TTC549 (cell line): ENCODE measurements around the gene CACNA1H.
"Not testable (repeated sequence)": the region's sequence is repeated elsewhere in the genome, so short reads cannot be mapped to it uniquely, and the experiment has no call there.

Experiments
- FAIRE-seq: peaks from 2 replicates; lab custom pipeline; 2012; peaks lifted over from hg19 to GRCh38; lab: Jason Lieb, UNC

The CACNA1H gene

DNA sequence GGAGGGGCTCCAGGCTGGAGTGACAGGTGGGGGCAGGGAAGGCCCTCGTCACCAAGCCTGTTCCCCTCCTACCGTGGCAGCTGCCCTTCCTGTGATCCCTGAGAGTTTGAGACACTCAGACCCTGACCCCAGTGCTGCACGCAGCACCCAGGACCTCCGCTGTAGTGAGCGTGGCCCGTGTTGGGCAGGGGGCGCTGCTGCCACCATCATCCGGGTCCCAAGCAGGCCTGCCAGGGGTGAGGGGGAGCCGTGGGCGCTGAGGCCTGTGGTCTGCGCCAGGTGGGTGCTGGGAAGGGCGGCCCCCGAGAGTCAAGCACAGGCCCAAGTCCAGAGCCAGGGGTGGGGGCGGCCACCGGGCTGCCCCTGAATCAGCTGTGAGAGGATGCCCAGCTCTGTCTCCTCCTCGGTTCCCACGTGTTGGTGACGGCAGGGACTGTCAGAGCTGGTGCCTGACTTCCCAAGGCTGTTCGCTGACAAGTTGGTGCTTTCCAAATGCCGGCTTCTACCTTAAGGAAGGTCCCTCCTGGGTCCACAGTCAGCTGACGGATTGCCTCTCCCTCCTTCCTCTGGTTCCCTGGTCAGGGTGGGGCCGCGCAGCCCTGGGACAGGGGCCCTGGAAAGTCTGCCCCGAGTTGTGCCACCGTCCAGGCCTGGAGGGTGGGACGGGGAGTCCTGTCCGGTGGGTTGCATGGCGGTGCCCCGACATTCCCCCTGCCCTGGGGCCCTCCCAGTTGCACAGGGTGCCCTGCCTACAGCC is 41.1 kb downstream of the CACNA1H start:
- no peak for FAIRE-seq

DNA sequence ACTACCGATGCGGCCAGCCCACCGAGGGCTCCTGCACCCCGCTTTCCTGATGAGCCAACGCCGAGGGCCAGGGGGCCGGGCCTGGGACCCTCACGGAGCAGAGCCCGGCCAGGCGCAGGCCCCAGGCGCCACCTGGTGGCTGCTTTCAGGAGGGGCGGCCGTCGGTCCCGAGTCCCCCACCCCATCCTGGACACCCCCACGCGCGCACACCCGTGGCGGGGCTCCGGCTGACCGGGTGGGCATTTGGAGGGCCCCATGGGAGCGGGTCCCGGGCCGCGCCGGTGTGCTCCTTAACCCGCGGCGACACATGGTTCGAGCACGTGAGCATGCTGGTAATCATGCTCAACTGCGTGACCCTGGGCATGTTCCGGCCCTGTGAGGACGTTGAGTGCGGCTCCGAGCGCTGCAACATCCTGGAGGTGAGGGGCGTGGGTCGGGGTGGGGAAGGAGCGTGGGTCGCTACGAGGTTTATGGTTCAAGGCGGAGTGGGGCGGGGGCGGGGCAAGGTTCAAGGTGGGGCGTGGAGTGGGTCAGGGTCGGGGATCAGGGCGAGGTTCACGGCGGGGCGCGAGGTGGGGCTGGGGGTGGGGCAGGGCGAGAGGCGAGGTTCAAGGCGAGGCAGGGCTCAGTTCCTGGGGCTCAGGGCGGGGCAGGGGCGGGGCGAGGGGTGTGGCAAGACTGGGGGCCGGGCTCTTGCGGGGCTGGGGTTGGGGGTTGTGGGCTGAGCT is 41.9 kb downstream of the CACNA1H start:
- FAIRE-seq, result no peak

DNA sequence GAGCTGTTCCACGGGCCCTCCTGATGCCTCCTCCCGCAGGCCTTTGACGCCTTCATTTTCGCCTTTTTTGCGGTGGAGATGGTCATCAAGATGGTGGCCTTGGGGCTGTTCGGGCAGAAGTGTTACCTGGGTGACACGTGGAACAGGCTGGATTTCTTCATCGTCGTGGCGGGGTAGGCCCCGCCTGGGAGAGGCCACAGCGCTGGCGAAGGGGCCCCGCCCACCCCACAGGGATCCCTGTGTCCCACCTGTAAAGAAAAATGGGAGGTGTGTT is 42.4 kb downstream of the CACNA1H start:
- no peak for FAIRE-seq

DNA sequence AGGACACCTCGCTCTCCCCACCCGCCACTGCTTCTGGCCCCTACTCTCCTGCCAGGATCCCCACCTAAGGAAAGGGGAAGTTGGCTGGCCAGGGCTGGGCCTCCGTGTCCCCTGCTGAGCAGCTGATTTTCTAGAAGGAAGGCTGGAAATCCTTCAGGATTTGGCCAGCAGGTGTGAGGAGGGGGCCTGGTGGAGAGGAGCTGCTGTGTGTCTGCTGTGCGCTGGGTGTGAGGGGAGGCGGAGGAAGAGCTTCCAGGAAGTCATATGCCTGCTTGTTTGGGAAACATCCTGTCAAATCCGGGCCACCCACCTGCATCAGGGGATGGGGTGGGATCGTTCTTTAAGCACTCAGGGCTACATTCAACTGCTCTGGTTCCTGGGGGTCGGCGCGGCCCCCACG is 43.6 kb downstream of the CACNA1H start:
- FAIRE-seq, result no peak

DNA sequence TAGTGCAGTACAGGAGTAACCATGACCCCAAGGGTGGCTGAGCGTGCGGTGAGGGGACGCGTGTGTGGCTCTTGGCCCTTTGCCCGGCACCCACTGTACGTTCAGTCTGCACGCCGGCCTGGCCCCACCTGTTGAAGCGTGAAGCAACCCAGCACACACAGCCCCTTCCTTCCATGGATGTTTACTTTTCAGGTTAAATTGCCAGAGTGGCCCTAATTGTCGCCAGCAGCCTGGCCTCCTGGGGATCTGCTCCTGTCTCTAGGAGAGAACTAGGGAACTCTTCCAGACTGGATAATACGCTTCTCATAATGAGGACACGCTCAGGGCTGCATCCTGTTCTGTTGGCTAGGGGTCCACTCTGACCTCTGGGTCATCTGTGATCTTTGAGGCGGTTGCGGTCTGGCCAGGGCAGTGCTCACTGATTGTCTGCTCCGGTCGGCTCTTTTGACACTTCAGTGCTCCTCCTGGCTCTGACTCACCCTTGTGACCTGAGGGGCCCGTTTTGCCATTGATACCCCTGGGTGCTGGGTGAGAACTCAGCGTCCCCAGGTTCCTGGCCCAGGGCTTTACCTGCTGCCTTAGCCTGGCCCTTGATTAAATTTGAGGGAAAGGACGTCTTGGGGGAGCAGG is 44.4 kb downstream of the CACNA1H start:
- FAIRE-seq, result no peak

DNA sequence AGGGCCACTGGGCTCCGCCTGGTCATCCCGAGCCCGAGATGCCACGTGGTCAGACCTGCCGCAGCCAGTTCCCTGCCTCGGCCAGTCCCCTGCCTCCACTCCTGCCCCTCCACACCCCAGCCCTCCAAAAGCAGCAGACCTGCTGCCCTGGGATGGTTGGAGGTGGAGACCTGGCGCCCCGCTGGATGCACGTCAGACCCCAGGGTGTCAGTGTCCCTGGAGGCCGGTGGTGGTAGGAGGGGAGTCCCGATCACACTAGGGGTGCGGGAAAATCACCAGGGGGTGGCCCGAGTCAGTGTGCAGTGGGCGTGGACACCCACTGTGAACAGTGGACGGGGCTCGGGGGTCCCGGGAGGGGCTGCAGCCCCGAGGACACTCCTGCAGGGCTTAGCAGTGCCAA is 45.3 kb downstream of the CACNA1H start:
- no peak for FAIRE-seq

DNA sequence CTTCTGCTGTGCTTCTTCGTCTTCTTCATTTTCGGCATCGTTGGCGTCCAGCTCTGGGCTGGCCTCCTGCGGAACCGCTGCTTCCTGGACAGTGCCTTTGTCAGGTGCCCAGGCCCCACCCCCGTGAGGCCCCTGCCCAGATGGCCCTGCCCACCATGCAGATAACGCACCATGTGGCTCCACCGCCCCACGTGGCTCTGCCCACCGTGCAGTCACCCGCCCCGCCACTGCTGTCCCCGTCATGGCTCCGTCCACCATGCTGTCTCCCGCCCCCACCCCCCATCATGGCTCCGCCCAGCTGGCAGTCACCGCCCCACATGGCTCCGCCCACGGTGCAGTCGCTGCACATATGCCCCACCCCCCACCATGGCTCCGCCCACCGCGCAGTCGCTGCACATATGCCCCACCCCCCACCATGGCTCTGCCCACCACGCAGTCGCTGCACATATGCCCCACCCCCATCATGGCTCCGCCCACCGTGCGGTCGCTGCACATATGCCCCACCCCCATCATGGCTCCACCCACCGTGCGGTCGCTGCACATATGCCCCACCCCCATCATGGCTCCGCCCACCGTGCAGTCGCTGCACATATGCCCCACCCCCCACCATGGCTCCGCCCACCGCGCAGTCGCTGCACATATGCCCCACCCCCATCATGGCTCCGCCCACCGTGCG is 45.9 kb downstream of the CACNA1H start:
- not testable (repeated sequence) for FAIRE-seq

DNA sequence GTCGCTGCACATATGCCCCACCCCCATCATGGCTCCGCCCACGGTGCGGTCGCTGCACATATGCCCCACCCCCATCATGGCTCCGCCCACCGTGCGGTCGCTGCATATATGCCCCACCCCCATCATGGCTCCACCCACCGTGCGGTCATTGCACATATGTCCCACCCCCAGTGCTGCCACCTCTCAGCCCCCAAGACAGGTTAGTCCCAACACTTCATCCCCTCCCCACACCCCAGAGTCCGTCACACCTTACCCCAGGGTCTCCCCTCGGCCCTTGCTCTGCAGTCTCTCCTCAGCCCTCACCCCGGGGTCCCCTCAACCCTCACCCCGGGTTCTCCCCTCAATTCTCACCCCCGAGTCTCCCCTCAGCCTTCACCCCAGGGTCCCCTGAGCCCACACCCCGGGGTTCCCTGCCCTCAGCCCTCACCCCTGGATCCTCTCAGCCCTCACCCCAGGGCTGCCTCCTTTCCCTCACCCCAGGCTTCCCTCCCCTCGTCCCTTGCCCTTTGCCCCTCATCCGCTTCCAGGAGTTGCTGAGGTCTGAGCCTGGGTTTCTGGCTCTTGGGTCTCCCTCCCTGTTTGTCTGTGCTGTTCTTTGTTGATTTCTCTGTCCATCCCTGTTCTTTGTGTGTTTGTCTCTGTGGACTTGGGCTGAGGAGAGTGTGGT is 46.6 kb downstream of the CACNA1H start:
- FAIRE-seq, result no peak

DNA sequence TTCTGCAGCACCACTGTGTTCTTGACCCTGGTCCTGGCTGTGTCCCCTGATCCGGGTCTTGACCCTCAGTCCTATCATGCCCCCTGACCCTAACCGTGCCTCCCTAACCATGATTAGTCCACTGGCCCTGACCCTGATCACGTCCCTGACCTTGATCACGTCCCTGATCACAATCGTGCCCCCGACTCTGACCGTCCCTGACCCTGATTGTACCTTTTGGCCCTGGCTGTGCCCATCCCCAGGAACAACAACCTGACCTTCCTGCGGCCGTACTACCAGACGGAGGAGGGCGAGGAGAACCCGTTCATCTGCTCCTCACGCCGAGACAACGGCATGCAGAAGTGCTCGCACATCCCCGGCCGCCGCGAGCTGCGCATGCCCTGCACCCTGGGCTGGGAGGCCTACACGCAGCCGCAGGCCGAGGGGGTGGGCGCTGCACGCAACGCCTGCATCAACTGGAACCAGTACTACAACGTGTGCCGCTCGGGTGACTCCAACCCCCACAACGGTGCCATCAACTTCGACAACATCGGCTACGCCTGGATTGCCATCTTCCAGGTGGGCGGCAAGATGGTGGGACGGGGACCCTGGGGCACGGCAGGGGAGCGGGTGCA is 47.2 kb downstream of the CACNA1H start:
- FAIRE-seq, result no peak

DNA sequence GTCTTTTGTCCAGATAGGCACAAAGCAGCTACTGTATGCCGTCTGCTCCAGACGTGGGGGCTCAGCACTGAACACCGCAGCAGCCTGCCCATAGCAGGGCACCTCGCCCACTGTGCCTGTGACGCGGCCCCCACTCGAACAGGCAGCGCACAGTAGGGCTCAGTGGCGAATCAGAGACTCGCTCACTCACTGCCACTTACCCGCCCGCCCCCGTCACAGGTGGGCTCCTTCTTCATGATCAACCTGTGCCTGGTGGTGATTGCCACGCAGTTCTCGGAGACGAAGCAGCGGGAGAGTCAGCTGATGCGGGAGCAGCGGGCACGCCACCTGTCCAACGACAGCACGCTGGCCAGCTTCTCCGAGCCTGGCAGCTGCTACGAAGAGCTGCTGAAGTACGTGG is 48.5 kb downstream of the CACNA1H start:
- no peak for FAIRE-seq

DNA sequence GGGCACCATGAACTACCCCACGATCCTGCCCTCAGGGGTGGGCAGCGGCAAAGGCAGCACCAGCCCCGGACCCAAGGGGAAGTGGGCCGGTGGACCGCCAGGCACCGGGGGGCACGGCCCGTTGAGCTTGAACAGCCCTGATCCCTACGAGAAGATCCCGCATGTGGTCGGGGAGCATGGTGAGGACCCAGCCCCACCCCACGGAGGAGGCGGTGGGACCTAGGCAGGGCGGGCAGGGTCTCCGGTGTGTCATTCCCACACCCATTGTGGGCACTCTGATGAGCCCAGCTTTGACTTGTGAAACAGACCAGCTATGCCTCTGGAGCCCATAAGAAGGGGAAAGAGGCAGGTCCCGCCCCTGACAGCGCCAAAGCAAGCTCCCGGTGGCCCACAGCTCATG is 49.4 kb downstream of the CACNA1H start:
- no peak for FAIRE-seq

DNA sequence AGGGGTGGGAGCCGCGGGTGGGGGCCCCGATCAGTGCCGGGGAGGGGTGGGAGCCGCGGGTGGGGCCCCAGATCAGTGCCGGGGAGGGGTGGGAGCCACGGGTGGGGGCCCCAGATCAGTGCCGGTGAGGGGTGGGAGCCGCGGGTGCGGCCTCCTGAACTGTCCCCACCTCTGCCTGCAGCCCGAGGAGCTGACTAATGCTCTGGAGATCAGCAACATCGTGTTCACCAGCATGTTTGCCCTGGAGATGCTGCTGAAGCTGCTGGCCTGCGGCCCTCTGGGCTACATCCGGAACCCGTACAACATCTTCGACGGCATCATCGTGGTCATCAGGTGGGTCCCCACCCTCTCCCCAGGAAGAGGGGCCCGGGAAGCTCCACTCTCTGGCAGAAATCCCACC is 52.0 kb downstream of the CACNA1H start:
- no peak for FAIRE-seq

DNA sequence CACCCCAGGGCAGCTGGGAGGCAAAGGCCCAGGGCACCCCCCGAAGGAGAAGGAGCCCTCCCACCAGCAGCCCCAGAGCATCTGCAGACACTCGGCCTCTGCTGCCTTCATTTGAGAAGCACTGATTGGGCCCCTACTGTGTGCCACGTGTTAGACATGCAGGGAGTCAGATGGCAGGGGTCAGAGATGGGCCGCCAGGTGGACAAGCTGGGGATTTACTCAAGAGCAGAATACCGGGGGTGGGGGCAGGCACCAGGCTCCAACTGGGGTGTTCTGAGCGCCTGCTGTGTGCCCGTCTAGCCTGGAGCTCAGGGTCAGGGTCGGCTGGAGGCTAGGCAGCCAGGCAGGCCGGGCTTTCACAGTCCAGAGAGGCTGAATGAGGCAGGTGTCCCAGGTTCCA is 53.4 kb downstream of the CACNA1H start:
- FAIRE-seq, result no peak

DNA sequence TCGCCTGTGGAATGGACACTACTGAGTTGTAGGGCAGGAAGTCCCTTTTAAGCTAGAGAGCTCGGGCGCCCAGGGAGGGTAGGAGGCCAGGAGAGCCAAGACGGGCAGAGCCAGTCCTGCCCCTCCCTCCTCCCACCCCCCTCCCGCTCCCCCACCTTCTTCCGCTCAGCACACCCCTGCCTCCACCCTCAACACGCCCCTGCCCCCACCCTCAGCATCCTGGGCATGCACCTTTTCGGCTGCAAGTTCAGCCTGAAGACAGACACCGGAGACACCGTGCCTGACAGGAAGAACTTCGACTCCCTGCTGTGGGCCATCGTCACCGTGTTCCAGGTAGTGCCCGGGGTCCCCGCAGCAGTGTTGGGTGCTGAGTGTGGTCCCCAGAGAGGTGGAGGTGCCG is 53.9 kb downstream of the CACNA1H start:
- no peak for FAIRE-seq

DNA sequence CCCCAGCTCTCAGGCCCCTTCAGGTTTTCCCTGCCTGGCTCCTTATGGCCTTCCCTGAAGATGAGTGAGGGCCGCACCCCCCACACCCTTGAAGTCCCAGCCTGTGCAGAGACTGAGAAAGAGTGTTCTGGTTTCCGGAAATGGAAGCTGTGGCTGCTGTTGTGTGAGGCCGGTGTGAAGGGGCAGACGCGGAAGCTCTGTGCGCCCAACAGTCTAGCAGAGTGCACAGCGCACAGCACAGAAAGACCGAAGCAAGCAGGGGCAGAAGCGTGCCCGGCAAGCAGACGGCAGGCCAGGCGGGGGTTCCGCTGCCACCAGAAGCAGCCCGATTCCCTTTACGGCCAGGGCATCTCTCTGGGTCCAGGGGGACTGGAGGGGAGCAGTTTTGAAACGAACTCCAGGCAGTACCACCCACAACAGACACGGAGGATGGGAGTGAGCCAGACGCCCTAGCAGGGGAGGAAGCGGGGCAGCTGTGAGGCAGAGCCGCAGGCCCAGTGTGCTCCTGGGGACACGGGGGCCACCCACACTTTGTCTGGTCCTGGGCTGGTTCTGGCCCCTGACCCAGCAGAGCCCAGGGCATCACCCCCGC is 55.4 kb downstream of the CACNA1H start:
- no peak for FAIRE-seq

DNA sequence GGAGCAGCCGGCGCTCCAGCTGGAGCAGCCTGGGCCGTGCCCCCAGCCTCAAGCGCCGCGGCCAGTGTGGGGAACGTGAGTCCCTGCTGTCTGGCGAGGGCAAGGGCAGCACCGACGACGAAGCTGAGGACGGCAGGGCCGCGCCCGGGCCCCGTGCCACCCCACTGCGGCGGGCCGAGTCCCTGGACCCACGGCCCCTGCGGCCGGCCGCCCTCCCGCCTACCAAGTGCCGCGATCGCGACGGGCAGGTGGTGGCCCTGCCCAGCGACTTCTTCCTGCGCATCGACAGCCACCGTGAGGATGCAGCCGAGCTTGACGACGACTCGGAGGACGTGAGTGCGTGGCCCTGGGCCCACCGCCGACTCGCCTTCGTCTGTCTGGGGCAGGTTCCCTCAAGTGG is 56.2 kb downstream of the CACNA1H start:
- FAIRE-seq, result no peak

DNA sequence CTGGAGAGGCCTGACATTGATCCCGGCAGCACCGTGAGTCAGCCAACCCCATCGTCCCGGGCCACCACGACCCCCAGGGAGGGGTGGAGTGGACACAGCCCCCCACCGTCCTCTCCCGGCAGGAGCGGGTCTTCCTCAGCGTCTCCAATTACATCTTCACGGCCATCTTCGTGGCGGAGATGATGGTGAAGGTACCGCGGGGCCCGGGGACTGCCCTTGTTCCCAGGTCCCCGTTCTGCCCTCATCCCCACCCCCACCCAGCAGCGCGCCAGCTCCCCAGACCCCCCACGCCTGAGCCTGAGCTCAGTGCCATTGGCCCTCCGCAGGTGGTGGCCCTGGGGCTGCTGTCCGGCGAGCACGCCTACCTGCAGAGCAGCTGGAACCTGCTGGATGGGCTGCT is 57.6 kb downstream of the CACNA1H start:
- no peak for FAIRE-seq

DNA sequence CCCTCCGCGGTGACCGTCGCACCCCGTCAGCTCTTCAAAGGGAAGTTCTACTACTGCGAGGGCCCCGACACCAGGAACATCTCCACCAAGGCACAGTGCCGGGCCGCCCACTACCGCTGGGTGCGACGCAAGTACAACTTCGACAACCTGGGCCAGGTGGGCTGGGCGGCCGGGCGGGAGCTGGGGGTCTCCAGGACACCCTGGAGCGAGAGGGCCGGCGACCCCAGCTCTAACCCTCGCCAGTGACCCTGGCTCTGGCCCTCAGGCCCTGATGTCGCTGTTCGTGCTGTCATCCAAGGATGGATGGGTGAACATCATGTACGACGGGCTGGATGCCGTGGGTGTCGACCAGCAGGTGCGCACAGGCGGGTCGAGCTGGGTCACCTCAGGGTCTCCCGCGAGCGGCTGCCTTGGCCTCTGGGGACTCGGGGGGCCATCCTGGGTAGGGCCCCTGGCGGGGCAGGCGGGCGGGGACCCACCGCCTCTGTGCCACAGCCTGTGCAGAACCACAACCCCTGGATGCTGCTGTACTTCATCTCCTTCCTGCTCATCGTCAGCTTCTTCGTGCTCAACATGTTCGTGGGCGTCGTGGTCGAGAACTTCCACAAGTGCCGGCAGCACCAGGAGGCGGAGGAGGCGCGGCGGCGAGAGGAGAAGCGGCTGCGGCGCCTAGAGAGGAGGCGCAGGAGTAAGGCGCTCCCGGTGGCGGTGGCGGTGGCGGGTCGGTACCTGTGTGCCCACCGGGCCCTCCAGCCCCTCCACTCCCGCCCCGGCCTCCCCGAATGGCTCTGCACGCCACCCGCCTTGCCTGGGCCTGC is 58.8 kb downstream of the CACNA1H start:
- FAIRE-seq, result no peak

DNA sequence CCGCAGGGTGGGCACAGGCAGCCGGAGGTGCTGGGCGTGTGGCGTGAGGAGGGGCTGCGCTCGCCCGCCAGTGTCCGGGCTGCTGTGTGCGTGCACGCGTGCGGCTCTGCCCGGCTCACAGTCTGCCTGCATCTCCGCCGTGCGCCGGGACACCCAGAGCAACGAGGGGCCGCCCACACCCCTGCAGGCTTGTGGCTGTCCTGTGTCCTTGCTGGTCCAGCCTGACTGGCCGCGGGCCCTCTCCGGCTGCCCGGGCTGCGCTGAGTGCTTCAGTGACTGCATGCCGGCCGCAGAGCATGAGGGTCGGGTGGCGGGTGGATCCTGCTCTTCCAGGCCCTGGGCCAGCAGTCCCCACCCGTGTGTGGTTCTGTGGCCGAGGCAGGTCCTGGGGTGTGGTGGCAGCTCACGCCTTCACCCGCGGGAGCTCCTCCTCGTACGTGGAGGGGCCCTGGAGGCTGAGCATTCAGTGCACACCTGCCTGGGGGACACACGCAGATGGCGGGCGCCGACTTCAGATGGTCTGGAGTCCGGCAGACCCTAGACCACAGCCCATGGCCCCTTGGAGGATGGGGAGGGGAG is 59.8 kb downstream of the CACNA1H start:
- FAIRE-seq, result no peak

DNA sequence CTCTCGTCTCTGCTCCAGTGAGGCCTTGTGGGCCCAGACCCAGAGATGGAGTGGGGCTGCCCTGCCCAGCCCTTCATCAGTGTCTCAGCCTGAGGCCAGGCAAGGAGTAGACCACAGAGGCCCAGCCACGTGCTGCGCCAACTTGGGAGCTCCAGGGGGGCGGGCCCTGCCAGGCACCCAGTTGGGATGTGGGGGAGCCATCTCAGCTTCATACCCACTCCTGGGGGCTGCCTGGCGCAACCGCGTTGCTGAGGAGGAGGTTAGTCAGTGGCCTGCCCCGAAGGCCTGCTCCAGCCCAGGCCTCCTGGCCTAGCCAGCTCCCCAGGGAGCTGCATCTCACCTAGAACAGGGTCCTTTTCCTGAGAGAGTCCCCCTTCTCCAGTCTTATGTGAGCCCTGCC is 60.3 kb downstream of the CACNA1H start:
- FAIRE-seq, result no peak
